OCI-LY3 (cell line): ENCODE data around the gene SLC36A3.

Experiments used
- H2AFZ ChIP-seq: fragments of 200-600, 300-600 bp; shearing (Covaris generic); 2 replicates; pipeline ENCODE4 v1.6.0; 2014; ENCODE audit warnings: antibody characterized with exemption, low read depth, low read length
- H3K27ac ChIP-seq: fragments of 200-600, 300-600 bp; sonication (generic); 2 replicates; pipeline ENCODE4 v1.5.1; 2014; ENCODE audit warnings: mild to moderate bottlenecking, low read length, moderate library complexity, mixed read lengths
- H3K27me3 ChIP-seq: fragments of 200-600, 300-600 bp; sonication (generic); 2 replicates; pipeline ENCODE4 v1.6.1; 2014; ENCODE audit warnings: low read depth, low read length, mixed read lengths
- H3K36me3 ChIP-seq: fragments of 200-600, 300-600 bp; sonication (generic); replicated peaks from 2 replicates; pipeline ENCODE3; 2014; ENCODE audit warnings: low read depth, low read length, mixed read lengths
- H3K4me1 ChIP-seq: fragments of 300-600, 200-600 bp; sonication (generic); 2 replicates; pipeline ENCODE4 v1.6.1; 2014; ENCODE audit warnings: low read length, mixed read lengths
- H3K4me2 ChIP-seq: fragments of 200-600, 300-600 bp; sonication (generic); 2 replicates; pipeline ENCODE4 v1.6.1; 2014; ENCODE audit warnings: low read length, mixed read lengths
- H3K4me3 ChIP-seq: fragments of 300-600, 200-600 bp; sonication (generic); 2 replicates; pipeline ENCODE4 v1.5.1; 2014; ENCODE audit warnings: antibody characterized with exemption, mild to moderate bottlenecking, low read length, moderate library complexity
- H3K79me2 ChIP-seq: fragments of 300-600, 200-600 bp; shearing (Covaris generic); 2 replicates; pipeline ENCODE4 v1.6.1; 2014; ENCODE audit warnings: mild to moderate bottlenecking, low read length, mixed read lengths
- H3K9ac ChIP-seq: fragments of 300-600, 200-600 bp; shearing (Covaris generic); 2 replicates; pipeline ENCODE4 v1.6.0; 2014; ENCODE audit warnings: mild to moderate bottlenecking, low read length, moderate library complexity
- H3K9me3 ChIP-seq: fragments of 200-600, 300-600 bp; shearing (Covaris generic); 2 replicates; pipeline ENCODE4 v1.6.1; 2014; ENCODE audit warnings: low read length, mixed read lengths; ENCODE audit not compliant: insufficient read depth
- H4K20me1 ChIP-seq: fragments of 200-600, 300-600 bp; sonication (generic); 2 replicates; pipeline ENCODE4 v1.6.1; 2016; ENCODE audit warnings: low read length, mixed read lengths; ENCODE audit not compliant: insufficient read depth
- CTCF ChIP-seq: fragments of 200-600, 300-600 bp; sonication (generic); IDR thresholded peaks from 2 replicates; pipeline ENCODE4 v1.5.1; 2014; ENCODE audit warnings: antibody characterized with exemption, low read length, low read depth
- EZH2phosphoT487 ChIP-seq: fragments of 200-600 bp; shearing (Covaris generic); IDR thresholded peaks from 2 replicates; pipeline ENCODE4 v1.6.1; 2018; ENCODE audit warnings: antibody characterized with exemption, mixed run types, low read depth

SLC36A3 gene

GRCh38 chr5:151280443-151280842, 23.1 kb downstream of the SLC36A3 start:
- H4K20me1 ChIP-seq = no peaks in the 10 kb centered on the region
- no peaks in the 10 kb centered on the region for H3K79me2 ChIP-seq
- TF ChIP-seq CTCF = no peak
- TF ChIP-seq EZH2phosphoT487 = no peak
- no peak overlapping the region for H3K4me3 ChIP-seq
- no peaks in the 10 kb centered on the region for H3K36me3 ChIP-seq
- H3K27me3 ChIP-seq = no peaks in the 10 kb centered on the region
- no peak overlapping the region for H3K9ac ChIP-seq
- no peak overlapping the region for H3K4me2 ChIP-seq
- H3K4me1 ChIP-seq = no peaks in the 10 kb centered on the region
- H3K27ac ChIP-seq = no peak overlapping the region
- H3K9me3 ChIP-seq = no peaks in the 10 kb centered on the region
- H2AFZ ChIP-seq = no peak overlapping the region

GRCh38 chr5:151278845-151279244, 24.7 kb downstream of the SLC36A3 start:
- Histone ChIP-seq H4K20me1 (no peaks in the 10 kb centered on the region), H3K27ac (no peak overlapping the region), H2AFZ (no peak overlapping the region), H3K27me3 (no peaks in the 10 kb centered on the region), H3K9me3 (no peaks in the 10 kb centered on the region), H3K9ac (no peak overlapping the region), H3K36me3 (no peaks in the 10 kb centered on the region), H3K79me2 (no peaks in the 10 kb centered on the region), H3K4me3 (no peak overlapping the region), H3K4me1 (no peaks in the 10 kb centered on the region), H3K4me2 (no peak overlapping the region)
- TF ChIP-seq CTCF (no peak), EZH2phosphoT487 (no peak)

DNA sequence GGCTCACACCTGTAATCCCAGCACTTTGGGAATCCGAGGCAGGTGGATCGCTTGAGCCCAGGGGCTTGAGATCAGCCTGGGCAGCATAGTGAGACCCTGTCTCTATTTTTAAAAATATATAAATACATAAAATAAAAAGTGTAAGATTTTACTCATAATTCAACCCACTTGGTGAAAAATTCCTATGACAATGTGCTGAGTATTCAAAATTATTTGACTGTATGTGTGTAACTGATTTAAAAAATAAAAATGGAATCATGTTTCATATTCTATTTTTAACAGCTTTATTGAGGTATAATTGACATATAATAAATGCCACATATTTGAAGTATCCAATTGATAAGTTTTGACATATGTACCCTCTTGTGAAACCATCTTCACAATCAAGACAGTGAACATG, 27.8 kb downstream of the SLC36A3 start:
- Histone ChIP-seq H3K9ac (no peak overlapping the region), H3K27ac (no peak overlapping the region), H3K27me3 (no peaks in the 10 kb centered on the region), H3K79me2 (no peaks in the 10 kb centered on the region), H3K4me1 (peaks cover 9% of the 10 kb centered on the region), H4K20me1 (no peaks in the 10 kb centered on the region), H3K36me3 (peaks cover 13% of the 10 kb centered on the region), H3K4me2 (no peak overlapping the region), H2AFZ (no peak overlapping the region), H3K4me3 (no peak overlapping the region), H3K9me3 (no peaks in the 10 kb centered on the region)
- no peak for TF ChIP-seq EZH2phosphoT487
- TF ChIP-seq CTCF = no peak

- Histone ChIP-seq H3K27ac (no peak overlapping the region), H4K20me1 (no peaks in the 10 kb centered on the region), H3K79me2 (no peaks in the 10 kb centered on the region)
Observed at GRCh38 chr5:151274666-151275065, 28.9 kb downstream of the SLC36A3 start.

More at GRCh38 chr5:151274666-151275065, 28.9 kb downstream of the SLC36A3 start:
- peaks cover 21% of the 10 kb centered on the region for H3K4me1 ChIP-seq
- no peak overlapping the region for H3K4me3 ChIP-seq
- no peak overlapping the region for H2AFZ ChIP-seq
- H3K9me3 ChIP-seq = no peaks in the 10 kb centered on the region
- H3K9ac ChIP-seq = no peak overlapping the region
- H3K27me3 ChIP-seq = no peaks in the 10 kb centered on the region
- H3K36me3 ChIP-seq = peaks cover 20% of the 10 kb centered on the region
- H3K4me2 ChIP-seq = no peak overlapping the region
- no peak for TF ChIP-seq CTCF
- TF ChIP-seq EZH2phosphoT487 = no peak
